ENCODE data around the gene OAT.

The OAT gene

DNA sequence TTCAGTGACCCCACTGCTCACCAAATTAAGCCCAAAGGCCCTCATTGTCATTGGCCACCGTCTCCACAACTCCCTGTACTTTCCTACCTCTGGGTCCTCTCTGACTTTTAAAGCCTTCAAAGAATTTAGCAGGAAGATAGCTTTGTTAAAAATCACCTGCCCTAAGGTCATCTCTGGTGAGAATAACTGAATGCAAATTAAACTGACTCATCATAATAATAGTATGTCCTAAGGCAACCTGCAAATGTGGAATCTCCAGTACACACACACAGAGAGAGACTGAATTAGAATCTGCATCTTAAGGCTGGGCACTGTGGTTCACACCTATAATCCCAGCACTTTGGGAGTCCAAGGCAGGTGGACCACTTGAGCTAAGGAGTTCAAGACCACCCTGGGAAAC, 24.1 kb downstream of the OAT start:
- DNase-seq, result no peak

DNA sequence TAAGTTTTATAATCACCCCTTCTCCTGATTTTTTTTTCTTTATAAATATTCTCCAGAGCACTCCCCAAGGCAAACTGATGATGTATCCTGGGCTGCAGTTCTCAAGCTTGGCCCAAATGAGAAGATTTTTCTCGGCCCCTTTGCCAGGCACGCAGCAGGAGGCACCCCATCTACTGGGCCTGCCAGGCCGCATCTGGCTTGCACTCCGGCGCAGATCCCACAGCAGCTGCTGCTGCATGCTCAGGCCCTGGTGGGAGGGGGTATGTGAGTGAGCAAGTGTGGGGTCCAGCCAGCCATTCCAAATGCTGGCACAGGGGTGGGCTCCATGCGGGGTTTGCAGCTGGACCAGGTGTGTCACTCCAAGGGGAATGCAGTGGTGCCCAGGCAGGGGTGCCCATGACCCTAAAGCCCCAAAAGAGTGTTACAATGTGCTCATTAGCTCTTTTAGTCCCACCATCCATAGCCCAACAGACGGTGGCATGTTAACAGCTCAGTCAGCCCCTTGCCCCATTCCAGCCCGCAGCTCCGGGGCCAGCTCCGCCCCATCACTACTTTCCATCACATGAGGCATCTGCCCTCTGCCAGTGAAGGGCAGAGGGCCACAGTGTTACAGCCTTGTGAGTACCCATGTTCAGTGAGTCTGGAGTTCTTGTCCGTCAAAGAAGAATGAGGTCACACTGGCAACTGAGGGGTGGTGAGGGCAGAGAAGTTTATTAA, 25.9 kb downstream of the OAT start:
- DNase-seq, result no peak

DNA sequence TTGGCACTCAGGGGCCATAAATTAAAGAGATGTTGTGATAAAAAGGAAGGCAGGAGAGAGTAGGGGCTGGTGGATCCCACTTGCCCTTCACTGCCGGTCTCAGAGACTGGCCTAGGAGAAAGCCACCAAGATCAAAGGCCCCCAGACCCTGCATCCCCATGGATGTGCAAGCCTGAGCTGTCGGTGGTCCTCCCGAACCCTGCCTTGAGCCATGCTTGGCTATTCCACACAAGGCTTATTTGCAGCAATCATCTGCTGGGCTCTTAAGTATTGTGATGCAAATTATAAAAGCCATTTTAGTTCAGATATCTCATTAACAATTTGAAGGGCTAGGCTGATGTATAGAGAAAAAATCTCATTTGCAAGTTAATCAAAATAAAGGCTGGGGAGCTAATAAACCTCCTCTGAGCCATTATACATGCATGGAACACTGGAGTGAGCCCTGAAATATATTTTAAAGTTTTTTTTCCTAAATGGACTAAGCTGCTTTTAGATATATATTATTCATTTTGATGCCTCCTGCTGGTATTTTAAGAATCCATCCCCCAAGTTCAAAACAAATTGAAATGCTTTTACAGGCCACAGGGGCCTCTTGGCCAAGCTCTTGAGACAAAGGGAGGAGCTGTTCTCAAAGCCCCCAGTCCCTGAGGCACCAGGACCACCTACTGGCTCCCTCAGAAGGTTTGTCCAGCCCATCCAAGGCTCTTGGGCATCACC, 28.1 kb downstream of the OAT start:
- no peak for DNase-seq

DNA sequence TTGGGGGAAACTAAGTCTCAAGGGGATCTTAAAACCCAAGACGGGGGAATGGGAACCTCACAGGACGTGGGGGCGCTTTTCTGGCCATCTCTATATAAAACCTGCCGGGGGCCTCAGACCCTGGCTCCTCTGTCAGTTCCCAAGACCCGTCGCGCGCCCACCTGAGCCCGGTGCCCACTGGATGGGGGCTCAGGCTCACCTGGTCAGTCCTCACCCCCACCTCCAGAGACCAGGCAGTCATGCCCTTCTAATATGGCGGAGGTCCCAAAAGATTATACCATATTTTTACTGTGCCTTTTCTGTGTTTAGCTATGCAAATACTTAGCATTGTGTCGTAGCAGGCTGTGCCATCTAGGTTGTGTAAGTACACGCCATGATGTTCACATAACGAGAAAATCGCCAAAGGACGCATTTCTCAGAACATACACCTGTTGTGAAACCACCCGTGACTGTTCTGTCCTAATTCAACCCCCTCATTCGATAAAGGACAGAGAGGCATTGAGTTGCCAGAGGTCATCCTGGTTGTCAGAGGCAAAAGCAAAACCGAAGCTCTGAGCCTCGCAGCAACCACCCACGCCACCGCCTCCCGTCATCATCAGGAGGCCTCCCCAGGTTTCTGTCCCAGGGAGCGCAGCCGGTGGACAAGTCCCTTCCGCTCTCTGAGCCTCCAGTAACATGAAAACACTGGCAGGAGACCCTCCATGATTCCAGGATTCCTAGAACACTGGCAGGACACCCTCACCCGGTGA, 28.9 kb downstream of the OAT start:
- no peak for DNase-seq

DNA sequence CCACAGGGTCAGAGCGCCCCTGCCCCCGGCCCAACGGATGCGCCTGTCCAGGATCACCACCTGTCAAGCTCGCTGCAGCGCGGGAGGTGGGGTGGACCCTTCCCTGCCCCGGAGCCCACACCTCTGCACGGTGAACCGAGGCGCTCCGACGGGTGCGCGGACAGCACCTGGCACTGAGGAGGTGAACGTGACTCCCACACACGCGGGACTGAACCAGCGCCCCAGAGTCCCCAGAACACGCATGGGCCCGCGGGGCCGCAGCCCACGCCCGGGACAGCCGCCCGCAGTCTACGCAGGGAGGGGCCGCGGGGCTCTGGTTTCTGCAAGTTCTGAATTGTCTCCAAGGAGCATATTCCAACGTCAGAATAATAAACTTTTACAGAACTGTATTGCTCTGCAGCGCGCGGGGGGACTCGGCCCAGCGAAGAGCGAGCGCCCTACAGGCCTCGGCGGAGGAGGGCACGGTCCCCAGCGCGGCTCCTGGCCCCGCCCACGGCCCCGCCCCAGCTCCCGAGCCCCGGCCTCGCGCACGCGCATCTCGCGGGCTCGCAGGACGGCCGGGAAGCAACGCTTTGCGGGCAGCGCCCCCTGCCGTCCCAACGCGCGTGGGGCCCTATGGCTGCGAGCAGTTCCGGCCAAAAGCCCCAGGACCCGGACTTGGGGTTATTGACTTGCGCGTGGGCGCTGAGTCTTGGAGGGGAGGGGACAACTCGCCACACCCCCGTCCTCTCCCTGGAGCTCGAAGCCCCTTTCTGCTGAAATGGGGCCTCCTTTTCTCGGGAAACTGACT, 29.7 kb downstream of the OAT start:
- DNase-seq, result peak; percentile 56 to 82

DNA sequence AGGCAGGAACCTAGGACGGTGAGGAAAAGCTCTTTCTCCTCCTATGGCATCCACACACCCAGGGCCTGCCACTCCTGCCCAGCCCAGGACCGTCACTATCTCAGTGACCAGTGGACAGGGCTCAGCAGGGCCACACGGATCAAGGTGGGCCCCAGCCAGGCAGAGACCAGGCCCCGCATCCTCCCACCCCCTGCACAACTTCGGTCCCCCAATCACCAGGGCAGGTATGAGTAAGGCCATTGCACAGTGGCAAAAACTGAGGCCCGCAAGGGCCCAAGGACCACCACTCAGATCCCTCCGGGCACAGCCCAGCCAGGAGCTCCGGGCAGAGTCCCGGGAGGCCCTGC, 30.3 kb downstream of the OAT start:
- no peak for DNase-seq

DNA sequence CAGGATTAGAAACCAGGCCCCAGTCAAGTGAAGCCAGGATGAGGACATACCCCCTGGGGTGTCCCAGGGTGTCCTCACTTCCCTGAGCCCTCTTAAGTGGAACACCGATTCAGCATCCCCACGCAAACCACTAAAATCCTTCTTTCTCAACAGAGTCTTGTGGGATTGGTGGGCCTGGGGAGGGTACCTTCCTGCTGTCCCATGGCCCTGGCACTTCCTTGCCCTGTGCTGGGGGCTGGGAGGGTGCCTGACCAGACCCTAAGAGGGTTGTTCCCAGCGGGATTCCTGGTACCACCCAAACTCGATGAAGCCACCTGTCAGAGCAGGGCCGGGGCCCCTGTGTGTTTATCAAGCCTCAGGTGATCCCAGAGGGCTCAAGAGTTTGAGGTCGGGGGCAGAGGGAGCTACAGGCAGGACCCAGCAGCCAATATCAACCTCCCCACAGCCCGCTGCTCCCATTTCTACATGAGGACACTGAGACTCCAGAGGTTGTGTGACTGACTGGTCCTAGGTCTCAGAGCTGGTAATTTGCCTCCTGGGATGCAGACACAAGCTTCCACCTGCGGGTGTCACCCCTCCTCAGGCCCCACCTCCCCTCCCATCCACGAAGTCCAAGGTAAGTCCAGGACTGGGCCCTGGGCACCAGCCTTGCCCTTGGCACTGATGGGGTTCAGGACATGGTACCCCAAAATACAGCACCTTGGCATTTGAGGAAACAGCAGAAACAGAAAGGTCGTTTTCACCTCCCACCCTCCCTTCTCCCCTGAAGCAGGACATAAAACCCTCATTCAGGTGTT, 31.4 kb downstream of the OAT start:
- no peak for DNase-seq

DNA sequence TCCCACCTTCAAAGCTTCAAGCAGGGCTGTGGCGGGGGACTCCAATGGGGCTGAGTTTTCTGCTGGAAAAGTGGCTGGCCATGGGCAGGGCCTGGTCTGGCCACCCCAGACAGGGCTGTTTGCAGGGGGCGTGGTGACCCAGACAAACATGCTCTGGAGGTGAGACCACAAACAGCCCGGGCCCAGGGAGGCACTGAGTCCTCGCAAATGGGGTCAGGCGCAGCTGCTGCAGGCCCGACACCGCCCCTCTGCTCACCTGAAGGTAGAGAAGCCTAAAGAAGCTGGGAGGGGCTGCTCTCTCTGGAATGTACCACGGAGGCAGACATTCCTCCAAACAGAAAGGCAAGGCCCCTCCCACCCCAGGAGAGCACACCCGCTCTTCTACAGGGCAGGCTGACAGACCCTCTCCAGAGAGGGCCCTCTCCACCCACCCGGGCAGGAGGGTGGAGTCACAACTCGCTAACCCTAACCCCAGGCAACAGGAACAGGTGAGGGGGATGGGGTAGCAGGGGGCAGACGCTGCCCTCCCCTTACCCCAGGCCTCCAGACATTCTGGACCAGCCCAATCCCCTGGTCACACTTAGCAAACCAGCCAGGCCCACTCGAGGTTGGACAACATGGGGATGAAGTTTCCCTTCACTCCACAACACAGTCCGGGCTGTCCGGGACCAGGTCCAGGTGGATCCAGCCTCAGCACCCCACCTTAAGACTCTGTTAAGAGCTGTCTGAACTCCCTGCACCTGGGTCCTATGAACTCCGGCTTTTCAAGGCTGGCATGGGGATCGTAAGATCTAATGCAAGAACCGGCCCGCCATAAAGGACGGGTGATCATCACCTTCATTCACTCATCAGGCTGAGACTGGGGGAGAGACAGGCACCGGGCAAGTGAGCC, 32.3 kb downstream of the OAT start:
- DNase-seq, result no peak

DNA sequence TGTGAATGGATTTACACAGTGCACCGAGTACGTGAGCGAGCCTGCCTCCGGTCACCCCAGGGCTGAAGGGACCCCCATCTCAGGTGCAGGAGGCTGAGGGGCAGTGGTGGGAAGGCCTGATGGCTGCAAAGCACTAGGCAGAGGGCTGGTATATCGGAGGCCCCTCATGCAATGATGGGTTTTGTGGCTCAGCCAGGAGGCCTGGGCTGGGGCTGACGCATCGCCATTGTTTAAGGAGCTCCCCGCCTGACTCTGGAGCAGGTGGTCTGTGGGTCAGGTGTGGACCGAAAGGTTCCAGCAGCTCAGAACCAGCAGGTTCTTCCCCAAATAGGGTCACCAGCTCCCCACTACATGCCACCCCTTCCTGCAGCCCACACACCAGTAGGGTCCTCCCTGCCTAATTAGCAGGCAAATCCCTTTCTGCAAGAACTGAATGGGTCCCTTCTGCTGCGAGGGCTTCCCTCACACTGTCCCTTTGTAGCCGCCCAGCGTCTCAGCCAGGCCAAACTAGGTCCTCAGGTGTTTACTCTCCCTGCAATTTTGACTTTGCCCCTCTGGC, 33.0 kb downstream of the OAT start:
- DNase-seq, result no peak

DNA sequence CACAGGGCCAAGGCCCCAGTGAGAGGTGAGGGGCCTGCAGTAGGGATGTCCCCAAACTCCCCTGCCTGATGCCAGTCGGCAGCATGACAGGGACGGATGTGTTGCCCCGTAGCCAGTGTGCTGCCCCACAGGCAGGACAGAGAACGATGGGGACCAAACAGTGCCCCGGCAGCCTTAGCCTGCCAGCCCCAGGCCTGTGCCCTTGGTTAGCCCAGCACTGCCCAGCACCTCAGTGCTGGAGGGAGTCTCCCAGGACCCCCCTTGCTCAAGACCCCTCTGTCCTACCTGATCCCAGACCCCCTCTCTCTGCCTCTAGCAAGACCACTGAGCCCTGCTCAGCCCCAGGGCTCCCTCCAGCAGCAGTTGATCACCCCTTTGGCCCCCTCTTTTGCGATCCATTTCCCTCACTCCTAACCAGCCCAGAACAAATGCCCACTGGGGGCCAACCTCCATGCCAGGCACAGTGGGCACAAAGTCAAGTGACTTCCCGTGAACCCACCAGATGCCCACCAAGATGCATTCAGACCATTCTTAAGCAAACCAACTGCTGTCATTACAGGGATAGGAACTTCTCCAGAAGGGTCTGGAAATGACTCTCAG, 34.0 kb downstream of the OAT start:
- DNase-seq, result no peak

DNA sequence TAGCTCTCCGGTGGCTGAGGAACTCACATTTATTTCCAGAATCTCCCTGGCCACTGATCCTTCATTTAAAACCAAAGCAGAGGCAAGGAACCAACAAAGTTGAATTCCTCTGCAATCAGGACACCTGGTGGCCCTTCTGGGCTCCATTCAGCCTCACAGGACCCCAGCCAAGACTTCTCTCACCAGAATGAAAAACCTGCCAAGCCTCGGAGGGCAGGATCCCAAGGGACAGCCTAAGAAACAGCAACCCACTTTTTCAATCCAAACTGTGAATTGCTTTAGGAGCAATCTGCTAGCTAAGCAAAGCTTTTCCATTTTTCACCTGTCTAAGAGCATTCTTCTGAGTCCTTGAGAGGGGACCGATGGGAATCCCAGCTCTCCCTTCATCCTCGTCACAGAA, 34.6 kb downstream of the OAT start:
- no peak for DNase-seq

DNA sequence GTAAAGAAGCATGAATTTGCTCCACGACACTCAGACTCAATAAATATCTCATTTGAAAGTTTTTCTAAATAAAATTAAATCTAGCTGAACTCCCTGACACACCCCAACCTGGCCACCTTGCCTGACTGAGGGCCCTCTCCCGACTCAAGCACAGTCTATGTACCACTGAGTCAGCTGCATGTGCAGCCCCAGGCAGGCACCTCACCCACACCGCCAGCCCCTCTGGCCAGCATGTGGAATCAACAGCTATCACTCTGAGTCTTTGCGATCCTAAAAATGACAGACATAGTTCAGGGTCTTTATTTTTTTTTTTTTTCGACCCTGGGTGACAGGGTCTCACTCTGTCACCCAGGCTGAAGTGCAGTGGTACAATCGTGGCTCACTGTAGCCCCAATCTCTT, 35.2 kb downstream of the OAT start:
- no peak for DNase-seq

DNA sequence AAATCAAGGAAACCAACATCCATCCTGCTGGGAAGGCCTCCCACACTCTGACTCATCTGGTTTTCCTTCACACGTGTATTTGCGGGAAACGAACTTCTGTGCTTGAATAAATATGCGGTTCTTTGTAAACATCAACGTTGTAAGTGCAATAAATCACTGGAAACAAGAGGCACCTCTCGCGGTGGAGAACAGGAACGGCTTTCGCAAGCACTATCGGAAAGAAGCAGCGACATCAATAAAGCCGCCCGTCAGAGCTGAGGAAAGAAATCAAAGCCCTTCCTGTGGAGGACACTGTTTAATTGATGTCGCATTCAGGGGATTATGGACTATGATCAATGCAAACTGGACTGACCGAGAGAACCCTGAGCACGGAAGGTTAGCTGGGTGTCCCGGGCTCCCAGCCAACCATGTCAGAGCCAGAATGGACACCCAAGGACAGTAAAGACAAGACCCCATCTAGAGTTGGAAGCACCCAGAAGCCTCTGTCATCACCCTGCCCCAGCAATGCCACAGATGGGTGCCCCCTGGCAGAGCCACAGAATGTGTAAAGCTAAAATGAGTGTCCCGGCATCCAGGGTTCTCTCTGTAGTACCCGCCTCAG, 37.6 kb downstream of the OAT start:
- no peak for DNase-seq

DNA sequence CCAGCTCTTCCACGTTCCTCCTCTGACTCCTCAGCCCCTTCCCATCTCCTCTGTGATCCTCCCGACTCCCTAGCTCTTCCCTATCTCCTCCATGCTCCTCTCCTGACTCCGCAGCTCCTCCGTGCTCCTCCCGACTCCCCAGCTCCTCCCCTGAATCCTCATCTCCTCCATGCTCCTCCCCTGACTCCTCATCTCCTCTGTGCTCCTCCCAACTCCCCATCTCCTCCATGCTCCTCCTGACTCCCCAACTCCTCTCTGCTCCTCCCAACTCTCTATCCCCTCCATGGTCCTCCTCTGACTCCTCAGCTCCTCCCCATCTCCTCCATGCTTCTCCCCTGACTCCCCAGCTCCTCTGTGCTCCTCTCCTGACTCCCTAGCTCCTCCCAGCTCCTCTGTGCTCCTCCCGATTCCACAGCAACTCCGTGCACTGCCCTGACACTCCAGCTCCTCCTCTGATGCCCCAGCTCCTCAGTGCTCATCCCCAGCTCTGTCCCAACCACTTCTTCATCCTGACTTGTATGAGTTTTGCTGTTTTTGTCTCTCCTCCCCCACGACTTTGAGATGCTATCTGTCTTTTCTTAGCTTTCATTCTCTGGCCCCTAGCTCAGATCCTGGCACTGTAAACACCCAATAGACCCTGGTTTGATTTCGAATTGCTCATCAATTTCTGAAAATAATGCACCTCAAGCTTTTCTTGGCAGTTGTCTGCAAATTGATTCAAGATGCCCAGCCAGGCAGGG, 38.3 kb downstream of the OAT start:
- no peak for DNase-seq

DNA sequence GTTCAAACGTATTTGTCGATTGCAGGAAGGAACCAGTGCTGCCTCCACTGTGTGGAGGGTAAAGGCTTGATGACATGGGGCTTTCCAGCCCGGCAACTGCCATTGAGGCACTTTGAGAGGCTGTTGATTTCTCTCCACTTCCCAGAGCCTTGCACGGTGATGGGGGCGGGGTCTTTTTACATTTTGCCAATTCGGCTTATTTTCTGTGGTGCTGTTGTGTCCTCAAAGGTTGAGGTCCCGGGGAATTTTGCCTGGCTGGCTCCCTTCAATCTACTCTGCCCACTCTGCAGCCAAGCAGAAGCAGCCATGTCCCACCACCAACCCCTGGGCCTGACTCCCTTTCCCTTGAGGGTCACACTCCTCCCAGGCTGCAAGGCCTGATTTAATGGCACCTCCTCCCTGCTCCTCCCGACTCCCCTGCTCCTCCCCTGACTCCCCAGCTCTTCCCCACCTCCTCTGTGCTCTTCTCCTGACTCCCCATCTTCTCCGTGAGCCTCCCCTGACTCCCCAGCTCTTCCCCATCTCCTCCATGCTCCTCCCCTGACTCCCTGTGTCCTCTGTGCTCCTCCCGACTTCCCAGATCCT, 39.0 kb downstream of the OAT start:
- DNase-seq, result no peak

DNA sequence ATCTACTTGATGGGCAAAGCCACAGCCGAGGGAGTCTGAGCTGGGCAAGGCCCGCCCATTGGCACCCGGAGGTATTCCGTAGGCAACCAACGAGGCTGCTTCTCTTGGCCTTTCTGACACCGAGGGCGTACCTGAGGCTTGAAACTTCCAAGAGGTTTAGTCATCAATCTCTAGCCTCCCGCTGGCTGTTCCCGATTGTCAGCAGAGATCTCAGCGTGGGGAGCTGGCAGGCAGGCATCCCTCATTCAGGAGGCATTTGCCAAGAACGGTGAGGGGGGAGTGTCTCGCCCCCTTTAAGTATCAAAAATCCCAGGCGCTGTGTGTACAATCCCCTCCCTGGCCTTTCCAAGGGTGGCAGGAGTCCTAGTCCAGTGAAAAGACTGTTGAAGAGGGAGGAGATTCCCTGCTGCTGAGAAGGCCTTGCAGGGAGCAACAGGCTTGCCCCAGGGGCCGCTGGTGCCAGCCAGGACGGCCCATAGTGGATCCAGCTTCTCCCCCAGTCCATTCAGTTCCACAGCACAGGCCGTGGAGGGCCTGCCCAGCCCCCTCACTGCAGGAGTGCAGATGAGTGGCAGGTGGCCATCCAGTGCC, 39.7 kb downstream of the OAT start:
- no peak for DNase-seq

DNA sequence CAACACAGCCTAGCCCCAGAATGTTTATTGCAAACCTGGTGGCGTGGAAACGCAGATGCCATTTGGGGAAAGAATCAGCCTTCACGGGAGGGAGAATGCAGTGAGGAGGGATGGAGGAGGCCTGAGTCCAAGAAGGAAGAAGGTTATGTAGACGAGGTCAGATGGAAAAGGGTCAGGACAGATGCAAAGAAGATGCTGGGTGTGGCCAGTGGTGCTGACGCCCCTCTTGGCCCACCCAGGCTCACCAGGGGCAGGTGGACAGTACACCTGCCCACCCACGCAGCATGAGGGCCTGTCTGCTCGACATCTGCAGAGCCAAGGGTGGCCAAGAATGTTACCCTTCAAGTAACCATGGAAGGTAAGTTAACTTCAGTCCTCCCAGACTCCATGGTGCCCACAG, 40.5 kb downstream of the OAT start:
- no peak for DNase-seq

DNA sequence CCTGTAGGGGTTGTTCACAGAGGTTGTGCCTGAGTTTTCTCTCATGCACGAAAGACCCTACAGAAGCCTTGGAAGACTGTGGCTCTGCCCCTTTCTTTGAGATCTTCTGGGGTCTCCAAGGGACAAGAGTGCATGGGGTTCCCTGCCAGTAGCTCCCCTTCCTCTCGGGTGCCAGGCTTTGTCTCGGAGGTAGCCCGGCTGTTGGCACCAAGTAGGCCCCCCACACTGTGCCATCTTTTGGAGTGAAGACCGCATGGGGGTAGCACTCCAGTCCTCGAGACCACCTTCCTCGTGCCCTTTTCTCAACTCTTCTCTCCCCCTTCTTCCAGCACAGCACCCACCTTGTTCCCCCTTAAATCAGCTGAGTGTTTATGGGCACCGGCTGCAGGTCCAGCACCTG, 41.6 kb downstream of the OAT start:
- no peak for DNase-seq

DNA sequence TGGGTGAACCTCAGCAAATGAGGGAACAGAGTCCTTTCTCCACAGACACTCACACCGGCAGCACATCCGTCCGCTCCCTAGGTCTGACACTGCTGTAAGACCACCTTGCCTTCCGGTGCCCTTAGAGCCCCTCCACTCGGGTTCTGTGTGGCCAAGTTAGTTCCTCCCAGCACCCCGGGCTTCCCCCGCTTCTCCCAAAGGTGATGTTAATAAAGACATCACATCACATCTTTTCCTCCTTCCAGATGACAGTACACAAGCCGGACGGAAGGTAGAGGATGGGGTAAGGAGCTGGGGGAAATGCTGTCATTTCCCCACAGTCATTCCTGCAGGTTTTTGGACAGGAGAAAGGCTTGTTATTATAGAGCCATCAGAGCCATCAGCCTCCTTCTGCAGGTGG, 42.3 kb downstream of the OAT start:
- no peak for DNase-seq
